T-helper 17 cell (primary cell): ENCODE measurements around the gene MMP24. TPM values are rescaled to one million over a fixed set of nuclear protein-coding genes. Genes with fewer than 3 reads are reported as not detected.

Experiments
- ATAC-seq: fragments of 150-1000 bp; cut with Tn5 transposase; 2 replicates; pipeline ENCODE4 v1.10.0; 2021; ENCODE audit warnings: mild to moderate bottlenecking, moderate library complexity
- DNase-seq, 3 donors: peaks; one replicate each; pipeline versions ENCODE4 v3.0.0 to v3.0.0-alpha.2; 2020 to 2021
- H3K9me3 ChIP-seq: one replicate; pipeline ENCODE4 v1.7.0; 2013; ENCODE audit warnings: low read length, mild to moderate bottlenecking; ENCODE audit not compliant: control insufficient read depth, poor library complexity, severe bottlenecking
- H3K27ac Mint-ChIP-seq: one replicate; pipeline ENCODE4 v1.8.0; 2022; ENCODE audit warnings: mild to moderate bottlenecking, moderate library complexity, mixed read lengths
- H3K27me3 Mint-ChIP-seq: one replicate; pipeline ENCODE4 v1.8.0; 2022; ENCODE audit warnings: mixed read lengths
- H3K36me3 Mint-ChIP-seq: one replicate; pipeline ENCODE4 v1.8.0; 2022; ENCODE audit warnings: low read depth, mixed read lengths
- H3K4me1 Mint-ChIP-seq: one replicate; pipeline ENCODE4 v1.8.0; 2022; ENCODE audit warnings: mild to moderate bottlenecking, mixed read lengths
- H3K4me3 Mint-ChIP-seq: one replicate; pipeline ENCODE4 v1.8.0; 2022; ENCODE audit warnings: mild to moderate bottlenecking, moderate library complexity, mixed read lengths
- total RNA-seq, 4 donors: library from RNA in 2 of 4; stranded (reverse) in 2 of 4; gene quantifications; one replicate each; pipeline ENCODE4 v1.2.3 and lab custom pipeline; 2022 to 2026

Gene MMP24
- total RNA-seq, 2 donors from 2014 or later: 0.15 to 0.16 TPM

- Mint-ChIP-seq H3K36me3 (peaks cover 8% of the 10 kb centered on the region), H3K27ac (peak overlapping the region; percentile 37), H3K4me3 (no peak overlapping the region), H3K4me1 (peaks cover 22% of the 10 kb centered on the region), H3K27me3 (no peaks in the 10 kb centered on the region)
- DNase-seq: no peak
- no peak for ATAC-seq
- no peaks in the 10 kb centered on the region for H3K9me3 ChIP-seq
Measured at GRCh38 chr20:35270021-35270902, 43.8 kb downstream of the MMP24 start.

- H3K9me3 ChIP-seq: no peaks in the 10 kb centered on the region
- no peak for ATAC-seq
- peaks cover 22% of the 10 kb centered on the region for H3K4me1 Mint-ChIP-seq
- no peak for DNase-seq
- H3K4me3 Mint-ChIP-seq: peak overlapping the region; percentile 7
- H3K27ac Mint-ChIP-seq: no peak overlapping the region
- H3K27me3 Mint-ChIP-seq: no peaks in the 10 kb centered on the region
- H3K36me3 Mint-ChIP-seq: peaks cover 8% of the 10 kb centered on the region
Measured at GRCh38 chr20:35271073-35271882, 44.8 kb downstream of the MMP24 start.

- H3K9me3 ChIP-seq: no peaks in the 10 kb centered on the region
- no peak overlapping the region for H3K27ac Mint-ChIP-seq
- DNase-seq (no peak), ATAC-seq (no peak)
- H3K27me3 Mint-ChIP-seq: no peaks in the 10 kb centered on the region
- no peak overlapping the region for H3K4me3 Mint-ChIP-seq
- peaks cover 5% of the 10 kb centered on the region for H3K36me3 Mint-ChIP-seq
- H3K4me1 Mint-ChIP-seq: peaks cover 17% of the 10 kb centered on the region
Measured at GRCh38 chr20:35271904-35272303, 45.4 kb downstream of the MMP24 start.

GRCh38 chr20:35273449-35274171 is 47.1 kb downstream of the MMP24 start:
- no peaks in the 10 kb centered on the region for H3K9me3 ChIP-seq
- Mint-ChIP-seq H3K27ac (peak overlapping the region; percentile 88), H3K4me1 (peaks cover 20% of the 10 kb centered on the region)

GRCh38 chr20:35274172-35275092 is 47.9 kb downstream of the MMP24 start:
- no peak for DNase-seq
- peaks cover 8% of the 10 kb centered on the region for H3K36me3 Mint-ChIP-seq
- peak overlapping the region; percentile 49 for H3K4me3 Mint-ChIP-seq
- no peak for ATAC-seq
- peak overlapping the region; percentile 88 for H3K27ac Mint-ChIP-seq
- H3K4me1 Mint-ChIP-seq: peaks cover 17% of the 10 kb centered on the region
- H3K27me3 Mint-ChIP-seq: no peaks in the 10 kb centered on the region
- no peaks in the 10 kb centered on the region for H3K9me3 ChIP-seq

More at GRCh38 chr20:35273449-35274171, 47.1 kb downstream of the MMP24 start:
- Mint-ChIP-seq H3K27me3 (no peaks in the 10 kb centered on the region), H3K36me3 (peaks cover 8% of the 10 kb centered on the region), H3K4me3 (peak overlapping the region; percentile 49)
- ATAC-seq: no peak
- no peak for DNase-seq

- H3K9me3 ChIP-seq: no peaks in the 10 kb centered on the region
- Mint-ChIP-seq H3K4me3 (peak overlapping the region; percentile 7), H3K4me1 (peaks cover 17% of the 10 kb centered on the region), H3K27me3 (no peaks in the 10 kb centered on the region), H3K36me3 (peaks cover 7% of the 10 kb centered on the region), H3K27ac (peak overlapping the region; percentile 98)
- ATAC-seq (no peak), DNase-seq (no peak)
Measured at GRCh38 chr20:35275741-35276251, 49.3 kb downstream of the MMP24 start.

GRCh38 chr20:35276408-35276807 is 49.9 kb downstream of the MMP24 start:
- Mint-ChIP-seq H3K4me1 (peaks cover 14% of the 10 kb centered on the region), H3K27ac (peak overlapping the region; percentile 98), H3K27me3 (no peaks in the 10 kb centered on the region), H3K4me3 (peak overlapping the region; percentile 98), H3K36me3 (peaks cover 2% of the 10 kb centered on the region)
- no peaks in the 10 kb centered on the region for H3K9me3 ChIP-seq
- DNase-seq (no peak), ATAC-seq (no peak)

GRCh38 chr20:35277127-35277526 is 50.6 kb downstream of the MMP24 start:
- ATAC-seq (no peak), DNase-seq (no peak)
- H3K27ac Mint-ChIP-seq: peak overlapping the region; percentile 98
- peak overlapping the region; percentile 98 for H3K4me3 Mint-ChIP-seq
- peaks cover 15% of the 10 kb centered on the region for H3K4me1 Mint-ChIP-seq
- H3K27me3 Mint-ChIP-seq: no peaks in the 10 kb centered on the region
- no peaks in the 10 kb centered on the region for H3K9me3 ChIP-seq
- peaks cover 2% of the 10 kb centered on the region for H3K36me3 Mint-ChIP-seq

GRCh38 chr20:35277531-35278395 is 51.3 kb downstream of the MMP24 start, which contains the start of gene MMP24OS:
TSS of gene MMP24OS (minus strand) at chr20:35278122. CDS start at chr20:35277929, 193 bp downstream.
- Mint-ChIP-seq H3K36me3 (peaks cover 2% of the 10 kb centered on the region), H3K4me1 (peaks cover 17% of the 10 kb centered on the region), H3K27me3 (no peaks in the 10 kb centered on the region), H3K27ac (peak within 1 kb of the TSS; percentile 98), H3K4me3 (peak within 1 kb of the TSS; percentile 98)
- ATAC-seq (peak; percentile 92), DNase-seq (peak; percentile 78 to 86 (median 84))
- no peaks in the 10 kb centered on the region for H3K9me3 ChIP-seq

- H3K36me3 Mint-ChIP-seq: peaks cover 2% of the 10 kb centered on the region
- ATAC-seq: no peak
- peaks cover 25% of the 10 kb centered on the region for H3K4me1 Mint-ChIP-seq
- H3K9me3 ChIP-seq: no peaks in the 10 kb centered on the region
- H3K27ac Mint-ChIP-seq: peak overlapping the region; percentile 98
- no peak for DNase-seq
- H3K27me3 Mint-ChIP-seq: no peaks in the 10 kb centered on the region
- H3K4me3 Mint-ChIP-seq: no peak overlapping the region
Measured at GRCh38 chr20:35279040-35279439, 52.5 kb downstream of the MMP24 start.

GRCh38 chr20:35279533-35280174 is 53.2 kb downstream of the MMP24 start:
- Mint-ChIP-seq H3K27ac (peak overlapping the region; percentile 32), H3K4me1 (peaks cover 26% of the 10 kb centered on the region), H3K4me3 (peak overlapping the region; percentile 49), H3K36me3 (peaks cover 3% of the 10 kb centered on the region), H3K27me3 (no peaks in the 10 kb centered on the region)
- H3K9me3 ChIP-seq: no peaks in the 10 kb centered on the region
- ATAC-seq (no peak), DNase-seq (no peak)
